Measurements from ENCODE around the gene PNMA8B. TPM values are rescaled to one million over a fixed set of nuclear protein-coding genes. Genes with fewer than 3 reads are reported as not detected.

Gene PNMA8B
- total RNA-seq, 2 donors from 2014 or later, result 0.27 to 0.29 TPM

DNA sequence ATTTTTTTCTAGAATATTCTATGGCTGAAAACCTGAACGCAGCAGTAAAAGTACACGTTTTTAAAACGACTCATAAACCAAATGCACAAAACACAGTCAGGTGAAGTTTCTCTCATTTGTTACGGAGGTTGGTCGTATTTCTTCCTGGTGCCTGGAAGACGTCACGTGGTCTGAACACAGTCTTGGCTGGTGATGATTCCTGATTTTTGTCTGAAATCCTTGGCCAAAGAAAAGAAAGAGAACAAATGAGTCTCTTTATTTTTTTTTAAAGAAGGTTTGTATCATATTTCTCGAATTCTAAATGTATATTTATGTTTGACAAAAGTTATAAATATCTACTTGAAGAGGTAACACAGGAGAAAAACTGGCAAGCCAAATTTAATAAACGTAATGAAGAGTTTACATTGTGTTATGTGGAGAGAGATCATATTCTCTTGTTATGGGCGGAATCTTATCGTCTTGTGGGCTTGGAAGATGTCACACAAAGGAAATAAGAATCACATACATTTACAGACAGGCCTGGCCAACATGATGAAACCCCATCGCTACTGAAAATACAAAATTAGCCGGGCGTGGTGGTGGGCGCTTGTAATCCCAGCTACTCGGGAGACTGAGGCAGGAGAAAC, 14.3 kb downstream of the PNMA8B start:
- Histone ChIP-seq H3K4me1 (no peaks in the 10 kb centered on the region), H3K9me3 (no peaks in the 10 kb centered on the region), H3K27me3 (no peaks in the 10 kb centered on the region), H3K9ac (ENCODE audit: low read depth in 2 of 2, low read length in 2 of 2) (no peak overlapping the region), H3K4me3 (no peak overlapping the region), H3K36me3 (no peaks in the 10 kb centered on the region), H3K27ac (peak overlapping the region; percentile 3)
- TF ChIP-seq, protein P1, sequence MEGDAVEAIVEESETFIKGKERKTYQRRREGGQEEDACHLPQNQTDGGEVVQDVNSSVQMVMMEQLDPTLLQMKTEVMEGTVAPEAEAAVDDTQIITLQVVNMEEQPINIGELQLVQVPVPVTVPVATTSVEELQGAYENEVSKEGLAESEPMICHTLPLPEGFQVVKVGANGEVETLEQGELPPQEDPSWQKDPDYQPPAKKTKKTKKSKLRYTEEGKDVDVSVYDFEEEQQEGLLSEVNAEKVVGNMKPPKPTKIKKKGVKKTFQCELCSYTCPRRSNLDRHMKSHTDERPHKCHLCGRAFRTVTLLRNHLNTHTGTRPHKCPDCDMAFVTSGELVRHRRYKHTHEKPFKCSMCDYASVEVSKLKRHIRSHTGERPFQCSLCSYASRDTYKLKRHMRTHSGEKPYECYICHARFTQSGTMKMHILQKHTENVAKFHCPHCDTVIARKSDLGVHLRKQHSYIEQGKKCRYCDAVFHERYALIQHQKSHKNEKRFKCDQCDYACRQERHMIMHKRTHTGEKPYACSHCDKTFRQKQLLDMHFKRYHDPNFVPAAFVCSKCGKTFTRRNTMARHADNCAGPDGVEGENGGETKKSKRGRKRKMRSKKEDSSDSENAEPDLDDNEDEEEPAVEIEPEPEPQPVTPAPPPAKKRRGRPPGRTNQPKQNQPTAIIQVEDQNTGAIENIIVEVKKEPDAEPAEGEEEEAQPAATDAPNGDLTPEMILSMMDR (IDR thresholded peaks at IDR 0.05), result no peak
- intact Hi-C loops (cut with DNase I), result no loop called here
- DNase-seq, result no peak

DNA sequence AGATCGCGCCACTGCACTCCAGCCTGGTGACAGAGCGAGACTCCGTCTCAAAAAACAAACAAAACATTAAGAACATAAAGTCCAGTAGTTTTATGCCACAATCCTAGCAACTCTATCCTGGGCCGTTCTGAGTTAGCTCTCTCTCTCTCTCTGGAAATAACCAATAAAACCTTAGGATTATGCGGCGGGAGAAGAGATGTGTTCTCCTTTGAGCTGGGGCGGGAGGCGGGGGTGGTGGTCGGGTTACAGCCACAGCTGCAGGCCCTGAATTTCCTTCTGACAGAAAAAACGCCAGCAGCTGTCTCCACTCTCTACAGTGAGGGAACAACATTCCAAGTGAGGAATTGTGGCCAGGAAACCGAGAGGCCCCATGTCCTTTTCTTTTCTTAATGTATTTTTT, 15.3 kb downstream of the PNMA8B start:
- Histone ChIP-seq H3K36me3 (no peaks in the 10 kb centered on the region), H3K9me3 (no peaks in the 10 kb centered on the region), H3K4me1 (no peaks in the 10 kb centered on the region), H3K27ac (peak overlapping the region; percentile 3), H3K9ac (ENCODE audit: low read depth in 2 of 2, low read length in 2 of 2) (no peak overlapping the region), H3K27me3 (no peaks in the 10 kb centered on the region), H3K4me3 (no peak overlapping the region)
- TF ChIP-seq, protein P1 (IDR thresholded peaks at IDR 0.05), result no peak
- intact Hi-C loops (cut with DNase I), result no loop called here
- DNase-seq, result no peak

DNA sequence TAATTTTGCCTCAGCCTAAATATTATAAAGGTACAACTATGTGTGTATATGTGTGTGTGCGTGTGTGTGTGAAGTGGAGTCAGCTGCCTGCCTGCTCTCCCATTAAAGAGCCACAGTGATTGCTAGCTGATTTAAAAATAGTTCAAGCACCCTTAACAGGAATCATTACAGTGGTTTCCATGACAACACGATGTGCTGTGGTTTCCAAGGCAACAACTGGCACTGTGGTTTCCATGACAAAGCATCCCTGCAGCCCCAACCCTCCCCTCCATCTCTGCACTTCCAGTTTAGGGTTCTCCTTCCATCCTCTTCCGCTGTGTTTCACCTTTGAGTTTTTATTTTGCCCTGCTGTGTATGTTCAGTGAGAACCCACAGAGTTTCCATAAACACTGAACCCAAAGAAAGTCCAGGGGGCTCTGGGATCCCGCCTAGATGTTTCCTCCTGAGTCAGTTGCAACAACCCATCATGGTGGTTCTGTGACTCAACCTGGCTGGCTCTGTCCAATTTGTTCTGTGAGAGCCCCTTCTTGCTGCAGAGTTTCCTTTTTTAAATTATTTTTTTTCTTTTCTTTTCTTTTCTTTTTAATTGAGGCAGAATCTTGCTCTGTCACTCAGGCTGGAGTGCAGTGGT, 17.2 kb downstream of the PNMA8B start:
- H3K27me3 ChIP-seq, result no peaks in the 10 kb centered on the region

DNA sequence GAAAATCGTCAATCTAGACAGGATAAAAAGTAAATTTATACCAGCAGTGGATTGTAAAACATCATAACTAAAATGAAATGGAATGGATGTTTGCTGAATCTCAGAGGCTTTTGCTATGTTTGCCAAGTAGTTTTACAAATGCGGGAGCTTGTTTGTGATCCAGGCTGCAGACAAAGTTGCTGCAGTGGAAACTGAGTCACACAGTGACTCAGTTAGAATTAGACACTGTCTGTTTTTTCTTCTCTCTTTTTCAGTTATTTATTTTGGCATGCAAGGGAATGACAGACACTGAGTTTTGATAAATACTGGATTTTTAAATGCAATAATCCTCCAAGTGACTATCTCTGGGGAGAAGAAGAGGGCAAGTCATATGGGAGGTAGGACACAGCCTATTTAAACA, 19.7 kb downstream of the PNMA8B start:
- no peak overlapping the region for H3K4me3 ChIP-seq
- H3K4me1 ChIP-seq, result no peaks in the 10 kb centered on the region
- DNase-seq, result no peak
- peaks cover 8% of the 10 kb centered on the region for H3K27me3 ChIP-seq
- no peaks in the 10 kb centered on the region for H3K9me3 ChIP-seq
- no peaks in the 10 kb centered on the region for H3K36me3 ChIP-seq
- no peak overlapping the region for H3K9ac ChIP-seq (ENCODE audit: low read depth in 2 of 2, low read length in 2 of 2)
- TF ChIP-seq, protein P1 (IDR thresholded peaks at IDR 0.05), result no peak
- H3K27ac ChIP-seq, result no peak overlapping the region
- intact Hi-C loops (cut with DNase I), result no loop called here

More for the DNA sequence above, 17.2 kb downstream of the PNMA8B start:
- TF ChIP-seq, protein P1 (IDR thresholded peaks at IDR 0.05), result no peak
- Histone ChIP-seq H3K4me3 (no peak overlapping the region), H3K9me3 (no peaks in the 10 kb centered on the region), H3K36me3 (no peaks in the 10 kb centered on the region), H3K27ac (no peak overlapping the region), H3K9ac (ENCODE audit: low read depth in 2 of 2, low read length in 2 of 2) (no peak overlapping the region), H3K4me1 (no peaks in the 10 kb centered on the region)
- DNase-seq, result no peak
- intact Hi-C loops (cut with DNase I), result no loop called here

DNA sequence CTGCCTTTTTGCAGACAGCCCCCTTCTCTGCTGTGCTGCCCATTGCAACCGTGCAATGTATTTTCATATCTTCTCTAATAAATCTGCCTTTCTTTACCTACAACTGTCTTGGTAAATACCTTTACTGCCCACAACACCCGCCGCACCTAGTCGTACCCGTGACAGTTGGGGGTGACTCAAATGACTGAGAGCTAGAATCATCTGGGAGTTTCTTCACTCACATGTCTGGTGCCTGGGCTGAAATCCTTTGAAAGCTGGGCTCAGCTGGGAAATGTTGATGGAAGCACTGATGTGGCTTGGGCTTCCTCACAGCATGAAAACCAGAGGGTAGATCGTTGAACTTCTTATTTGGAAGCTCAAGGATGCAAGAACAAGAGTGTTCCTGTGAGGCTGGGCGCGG, 21.5 kb downstream of the PNMA8B start:
- Histone ChIP-seq H3K4me3 (no peak overlapping the region), H3K9me3 (no peaks in the 10 kb centered on the region), H3K4me1 (no peaks in the 10 kb centered on the region), H3K27me3 (peaks cover 10% of the 10 kb centered on the region), H3K9ac (ENCODE audit: low read depth in 2 of 2, low read length in 2 of 2) (no peak overlapping the region), H3K27ac (no peak overlapping the region), H3K36me3 (no peaks in the 10 kb centered on the region)
- intact Hi-C loops (cut with DNase I), result no loop called here
- DNase-seq, result no peak
- TF ChIP-seq, protein P1 (IDR thresholded peaks at IDR 0.05), result no peak

All from colonic mucosa (tissue), 4 donors.